ENCODE measurements around the gene A3GALT2.

Gene A3GALT2

GRCh38 chr1:33320619-33321165 lies at the start of gene A3GALT2:
Gene A3GALT2, minus strand, starts transcription at chr1:33321098. Its CDS starts 0 bp downstream, at chr1:33321098.
- ChIA-PET POLR2A (interaction anchor here (0.8 kb wide), 1 partner anchor 43 kb away, joined by 4 read pairs; no protein-coding TSS in a partner anchor), CTCF (interaction anchor here (0.6 to 2.2 kb wide), 3 partner anchors 25 to 135 kb away, joined by 3 to 12 read pairs (median 4); no protein-coding TSS in a partner anchor)
- H3K27ac ChIP-seq (ENCODE audit: extremely low read depth, low read depth, low read length) = no peak within 1 kb of the TSS

DNA sequence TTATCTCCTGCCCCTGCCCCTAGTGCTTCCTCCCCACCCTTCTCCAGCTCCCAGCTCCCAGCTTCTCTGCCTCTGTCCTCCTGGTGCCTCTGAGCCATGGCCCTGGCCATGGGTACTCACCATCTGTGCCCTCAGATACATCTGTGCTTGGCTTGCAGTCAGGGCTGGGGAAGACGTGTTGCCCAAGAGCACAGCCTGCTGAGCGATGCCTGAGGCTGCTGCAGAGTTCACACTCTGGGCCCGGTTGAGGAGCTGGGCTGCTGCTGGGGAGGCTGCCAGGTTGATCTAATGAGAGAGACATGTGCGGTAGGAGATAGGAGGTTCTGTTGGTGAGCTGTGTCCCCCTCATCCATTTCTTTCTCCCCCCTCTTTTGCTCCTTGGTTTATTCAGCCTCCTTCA lies 49.4 kb upstream of the A3GALT2 start:
- Histone ChIP-seq H3K4me1 (ENCODE audit: control insufficient read depth, insufficient read depth, low read length) (no peaks in the 10 kb centered on the region), H3K4me3 (ENCODE audit: low read depth, low read length) (no peak overlapping the region), H3K9me3 (ENCODE audit: control insufficient read depth, insufficient read depth, low read depth, low read length) (no peaks in the 10 kb centered on the region), H3K36me3 (ENCODE audit: control insufficient read depth in 2 of 2, insufficient read depth in 1 of 2, low read length in 2 of 2) (peaks cover 0 to 35% of the 10 kb centered on the region in 2 experiments; a peak in 1 of 3 replicates), H3K27ac (ENCODE audit: extremely low read depth, low read depth, low read length) (no peak overlapping the region)
- ChIA-PET POLR2A (no interaction called here), CTCF (interaction anchor here (0.6 to 12.6 kb wide), 3 partner anchors 74 to 522 kb away, joined by 3 to 135 read pairs (median 4); no protein-coding TSS in a partner anchor)
- TF ChIP-seq ZBTB26 (tag by site-specific recombination; optimal IDR thresholded peaks at IDR 0.05) (no peak), ZNF423 (tag by site-specific recombination; IDR thresholded peaks at IDR 0.05) (no peak), ZNF623 (tag by site-specific recombination; IDR thresholded peaks at IDR 0.05) (no peak), ZNF19 (tag by site-specific recombination; IDR thresholded peaks at IDR 0.05; ENCODE audit: low read depth) (no peak), BCL11B (tag by site-specific recombination; IDR thresholded peaks at IDR 0.05; ENCODE audit: low read depth) (no peak), KLF9 (tag by site-specific recombination; IDR thresholded peaks at IDR 0.05; ENCODE audit: low read depth) (no peak), ZBTB48 (tag by site-specific recombination; IDR thresholded peaks at IDR 0.05) (no peak), ZBTB8A (tag by site-specific recombination; IDR thresholded peaks at IDR 0.05) (no peak), ZNF354C (tag by site-specific recombination; IDR thresholded peaks at IDR 0.05; ENCODE audit: borderline replicate concordance, low read depth) (no peak), SP3 (tag by site-specific recombination; IDR thresholded peaks at IDR 0.05) (no peak)
- TF ChIP-seq, protein P1, sequence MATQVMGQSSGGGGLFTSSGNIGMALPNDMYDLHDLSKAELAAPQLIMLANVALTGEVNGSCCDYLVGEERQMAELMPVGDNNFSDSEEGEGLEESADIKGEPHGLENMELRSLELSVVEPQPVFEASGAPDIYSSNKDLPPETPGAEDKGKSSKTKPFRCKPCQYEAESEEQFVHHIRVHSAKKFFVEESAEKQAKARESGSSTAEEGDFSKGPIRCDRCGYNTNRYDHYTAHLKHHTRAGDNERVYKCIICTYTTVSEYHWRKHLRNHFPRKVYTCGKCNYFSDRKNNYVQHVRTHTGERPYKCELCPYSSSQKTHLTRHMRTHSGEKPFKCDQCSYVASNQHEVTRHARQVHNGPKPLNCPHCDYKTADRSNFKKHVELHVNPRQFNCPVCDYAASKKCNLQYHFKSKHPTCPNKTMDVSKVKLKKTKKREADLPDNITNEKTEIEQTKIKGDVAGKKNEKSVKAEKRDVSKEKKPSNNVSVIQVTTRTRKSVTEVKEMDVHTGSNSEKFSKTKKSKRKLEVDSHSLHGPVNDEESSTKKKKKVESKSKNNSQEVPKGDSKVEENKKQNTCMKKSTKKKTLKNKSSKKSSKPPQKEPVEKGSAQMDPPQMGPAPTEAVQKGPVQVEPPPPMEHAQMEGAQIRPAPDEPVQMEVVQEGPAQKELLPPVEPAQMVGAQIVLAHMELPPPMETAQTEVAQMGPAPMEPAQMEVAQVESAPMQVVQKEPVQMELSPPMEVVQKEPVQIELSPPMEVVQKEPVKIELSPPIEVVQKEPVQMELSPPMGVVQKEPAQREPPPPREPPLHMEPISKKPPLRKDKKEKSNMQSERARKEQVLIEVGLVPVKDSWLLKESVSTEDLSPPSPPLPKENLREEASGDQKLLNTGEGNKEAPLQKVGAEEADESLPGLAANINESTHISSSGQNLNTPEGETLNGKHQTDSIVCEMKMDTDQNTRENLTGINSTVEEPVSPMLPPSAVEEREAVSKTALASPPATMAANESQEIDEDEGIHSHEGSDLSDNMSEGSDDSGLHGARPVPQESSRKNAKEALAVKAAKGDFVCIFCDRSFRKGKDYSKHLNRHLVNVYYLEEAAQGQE (tag by site-specific recombination; IDR thresholded peaks at IDR 0.05) = no peak
- TF ChIP-seq, protein P2, sequence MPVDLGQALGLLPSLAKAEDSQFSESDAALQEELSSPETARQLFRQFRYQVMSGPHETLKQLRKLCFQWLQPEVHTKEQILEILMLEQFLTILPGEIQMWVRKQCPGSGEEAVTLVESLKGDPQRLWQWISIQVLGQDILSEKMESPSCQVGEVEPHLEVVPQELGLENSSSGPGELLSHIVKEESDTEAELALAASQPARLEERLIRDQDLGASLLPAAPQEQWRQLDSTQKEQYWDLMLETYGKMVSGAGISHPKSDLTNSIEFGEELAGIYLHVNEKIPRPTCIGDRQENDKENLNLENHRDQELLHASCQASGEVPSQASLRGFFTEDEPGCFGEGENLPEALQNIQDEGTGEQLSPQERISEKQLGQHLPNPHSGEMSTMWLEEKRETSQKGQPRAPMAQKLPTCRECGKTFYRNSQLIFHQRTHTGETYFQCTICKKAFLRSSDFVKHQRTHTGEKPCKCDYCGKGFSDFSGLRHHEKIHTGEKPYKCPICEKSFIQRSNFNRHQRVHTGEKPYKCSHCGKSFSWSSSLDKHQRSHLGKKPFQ (tag by site-specific recombination; IDR thresholded peaks at IDR 0.05) = no peak

More at GRCh38 chr1:33320619-33321165, at the start of gene A3GALT2:
- no peak within 1 kb of the TSS for H3K4me3 ChIP-seq (ENCODE audit: low read depth, low read length)
- TF ChIP-seq ZNF324 (tag by site-specific recombination; IDR thresholded peaks at IDR 0.05) (no peak), ZNF670 (tag by site-specific recombination; IDR thresholded peaks at IDR 0.05; ENCODE audit: low read depth) (no peak), KLF8 (tag by site-specific recombination; IDR thresholded peaks at IDR 0.05) (no peak), ZFHX2 (tag by site-specific recombination; conservative IDR thresholded peaks at IDR 0.05) (no peak), ZNF140 (tag by site-specific recombination; IDR thresholded peaks at IDR 0.05) (no peak), ZFP41 (tag by site-specific recombination; IDR thresholded peaks at IDR 0.05; ENCODE audit: borderline replicate concordance) (no peak), ZNF624 (tag by site-specific recombination; IDR thresholded peaks at IDR 0.05) (no peak), ZIC2 (tag by site-specific recombination; IDR thresholded peaks at IDR 0.05) (no peak), ZNF704 (tag by site-specific recombination; IDR thresholded peaks at IDR 0.05) (no peak), ZNF335 (tag by site-specific recombination; conservative IDR thresholded peaks at IDR 0.05) (no peak), ZNF423 (tag by site-specific recombination; IDR thresholded peaks at IDR 0.05) (no peak), GLIS1 (tag by site-specific recombination; IDR thresholded peaks at IDR 0.05) (no peak), SCRT2 (tag by site-specific recombination; IDR thresholded peaks at IDR 0.05) (no peak), EGR2 (tag by site-specific recombination; IDR thresholded peaks at IDR 0.05; ENCODE audit: low read depth) (no peak), ZNF514 (tag by site-specific recombination; IDR thresholded peaks at IDR 0.05) (no peak)
- TF ChIP-seq, protein P3, sequence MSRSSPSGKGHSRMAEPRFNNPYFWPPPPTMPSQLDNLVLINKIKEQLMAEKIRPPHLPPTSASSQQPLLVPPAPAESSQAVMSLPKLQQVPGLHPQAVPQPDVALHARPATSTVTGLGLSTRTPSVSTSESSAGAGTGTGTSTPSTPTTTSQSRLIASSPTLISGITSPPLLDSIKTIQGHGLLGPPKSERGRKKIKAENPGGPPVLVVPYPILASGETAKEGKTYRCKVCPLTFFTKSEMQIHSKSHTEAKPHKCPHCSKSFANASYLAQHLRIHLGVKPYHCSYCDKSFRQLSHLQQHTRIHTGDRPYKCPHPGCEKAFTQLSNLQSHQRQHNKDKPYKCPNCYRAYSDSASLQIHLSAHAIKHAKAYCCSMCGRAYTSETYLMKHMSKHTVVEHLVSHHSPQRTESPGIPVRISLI (tag by site-specific recombination; IDR thresholded peaks at IDR 0.05) = no peak
- TF ChIP-seq, protein P4, sequence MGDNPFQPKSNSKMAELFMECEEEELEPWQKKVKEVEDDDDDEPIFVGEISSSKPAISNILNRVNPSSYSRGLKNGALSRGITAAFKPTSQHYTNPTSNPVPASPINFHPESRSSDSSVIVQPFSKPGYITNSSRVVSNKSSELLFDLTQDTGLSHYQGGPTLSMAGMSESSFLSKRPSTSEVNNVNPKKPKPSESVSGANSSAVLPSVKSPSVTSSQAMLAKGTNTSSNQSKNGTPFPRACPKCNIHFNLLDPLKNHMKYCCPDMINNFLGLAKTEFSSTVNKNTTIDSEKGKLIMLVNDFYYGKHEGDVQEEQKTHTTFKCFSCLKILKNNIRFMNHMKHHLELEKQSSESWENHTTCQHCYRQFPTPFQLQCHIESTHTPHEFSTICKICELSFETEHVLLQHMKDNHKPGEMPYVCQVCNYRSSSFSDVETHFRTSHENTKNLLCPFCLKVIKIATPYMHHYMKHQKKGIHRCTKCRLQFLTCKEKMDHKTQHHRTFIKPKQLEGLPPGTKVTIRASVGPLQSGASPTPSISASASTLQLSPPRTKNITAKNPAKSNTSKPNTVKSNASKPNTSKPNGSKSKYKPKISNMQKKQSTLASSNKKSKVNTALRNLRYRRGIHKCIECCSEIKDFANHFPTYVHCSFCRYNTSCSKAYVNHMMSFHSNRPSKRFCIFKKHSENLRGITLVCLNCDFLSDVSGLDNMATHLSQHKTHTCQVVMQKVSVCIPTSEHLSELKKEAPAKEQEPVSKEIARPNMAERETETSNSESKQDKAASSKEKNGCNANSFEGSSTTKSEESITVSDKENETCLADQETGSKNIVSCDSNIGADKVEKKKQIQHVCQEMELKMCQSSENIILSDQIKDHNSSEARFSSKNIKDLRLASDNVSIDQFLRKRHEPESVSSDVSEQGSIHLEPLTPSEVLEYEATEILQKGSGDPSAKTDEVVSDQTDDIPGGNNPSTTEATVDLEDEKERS (tag by site-specific recombination; IDR thresholded peaks at IDR 0.05) = no peak
- no peaks in the 10 kb centered on the region for H3K4me1 ChIP-seq (ENCODE audit: control insufficient read depth, insufficient read depth, low read length)
- H3K9me3 ChIP-seq (ENCODE audit: control insufficient read depth, insufficient read depth, low read depth, low read length) = no peaks in the 10 kb centered on the region
- H3K36me3 ChIP-seq (ENCODE audit: control insufficient read depth in 2 of 2, insufficient read depth in 1 of 2, low read length in 2 of 2) = peaks cover 4 to 41% of the 10 kb centered on the region in 2 experiments; a peak in 2 of 3 replicates
